HCT116 (cell line): ENCODE measurements around the gene RGS10.

Source experiments
- CBX3 ChIP-seq: IDR thresholded peaks from 2 replicates; pipeline ENCODE4 v1.6.1; 2012; ENCODE audit warnings: low read depth
- EGR1 ChIP-seq: IDR thresholded peaks from 2 replicates; pipeline ENCODE4 v1.6.1; 2012; ENCODE audit warnings: low read depth
- EZH2 ChIP-seq: fragments of 200-600 bp; sonication (generic); IDR thresholded peaks from 2 replicates; pipeline ENCODE4 v1.6.1; 2017; ENCODE audit warnings: antibody characterized with exemption, mixed run types
- EZH2phosphoT487 ChIP-seq: fragments of 200-600 bp; IDR thresholded peaks from 2 replicates; pipeline ENCODE4 v1.6.1; 2018; ENCODE audit warnings: antibody characterized with exemption, borderline replicate concordance
- MAX ChIP-seq: IDR thresholded peaks from 2 replicates; pipeline ENCODE4 v1.6.1; 2012
- POLR2A ChIP-seq: IDR thresholded peaks from 2 replicates; pipeline ENCODE4 v1.7.0; 2011; ENCODE audit warnings: borderline replicate concordance; ENCODE audit not compliant: insufficient read depth, insufficient read length; ENCODE audit errors: extremely low read depth
- POLR2AphosphoS5 ChIP-seq: IDR thresholded peaks from 2 replicates; pipeline ENCODE4 v1.6.1; 2011; ENCODE audit warnings: mild to moderate bottlenecking, low read depth, low read length, moderate library complexity
- RAD21 ChIP-seq: IDR thresholded peaks from 2 replicates; pipeline ENCODE4 v1.6.1; 2012; ENCODE audit warnings: low read depth, mild to moderate bottlenecking
- REST ChIP-seq: IDR thresholded peaks from 2 replicates; pipeline ENCODE4 v1.6.1; 2012; ENCODE audit warnings: low read depth
- YY1 ChIP-seq: IDR thresholded peaks from 2 replicates; pipeline ENCODE4 v1.6.1; 2011; ENCODE audit warnings: low read length, low read depth, moderate library complexity, mild to moderate bottlenecking; ENCODE audit not compliant: insufficient replicate concordance; ENCODE audit errors: extremely low read depth
- ZNF274 ChIP-seq: fragments of 200-500 bp; sonication (Bioruptor generic); IDR thresholded peaks from 2 replicates; pipeline ENCODE4 v1.6.1; 2014; ENCODE audit warnings: mild to moderate bottlenecking, low read depth, low read length, inconsistent platforms
- TF ChIP-seq, protein P1 (sequence below), 3 experiments: fragments of 200-600 bp in 1 of 3; sonication (generic) in 1 of 3; IDR thresholded peaks in 2 of 3; conservative IDR thresholded peaks in 1 of 3; 2 replicates each; pipeline ENCODE4 v1.5.1; 2012 to 2017; ENCODE audit warnings: low read depth in 2 of 3, low read length in 2 of 3, antibody characterized with exemption in 1 of 3, borderline replicate concordance in 1 of 3, control low read depth in 1 of 3, mild to moderate bottlenecking in 1 of 3, mixed read lengths in 1 of 3, mixed run types in 1 of 3, moderate library complexity in 1 of 3; ENCODE audit not compliant: insufficient read depth in 1 of 3
- TF ChIP-seq, protein P2 (sequence below): IDR thresholded peaks from 2 replicates; pipeline ENCODE4 v1.6.1; 2011; ENCODE audit warnings: mild to moderate bottlenecking, low read length, moderate library complexity; ENCODE audit not compliant: insufficient replicate concordance; ENCODE audit errors: extremely low read depth

DNA sequence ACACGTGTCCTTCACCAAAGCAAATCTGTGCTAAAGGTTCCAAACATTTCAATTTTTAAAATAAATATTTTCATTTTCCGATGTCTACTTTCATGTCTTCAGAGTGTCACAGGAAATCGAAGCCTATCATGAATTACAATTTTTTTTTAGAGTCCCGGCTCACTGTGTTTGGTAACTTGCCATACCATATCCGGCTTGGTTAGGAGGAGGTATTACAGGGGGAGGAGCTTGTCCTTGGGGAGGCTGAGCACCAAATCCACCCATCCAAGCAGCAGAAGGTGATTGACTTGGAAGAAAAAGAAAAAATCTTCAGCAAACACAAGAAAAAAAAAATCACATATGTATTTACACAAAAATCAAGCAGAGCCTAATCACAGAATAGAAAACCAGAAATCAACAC is 33.0 kb upstream of the RGS10 start:
- TF ChIP-seq RAD21, result no peak
- TF ChIP-seq MAX, result no peak
- no peak for TF ChIP-seq POLR2AphosphoS5
- TF ChIP-seq, protein P1, sequence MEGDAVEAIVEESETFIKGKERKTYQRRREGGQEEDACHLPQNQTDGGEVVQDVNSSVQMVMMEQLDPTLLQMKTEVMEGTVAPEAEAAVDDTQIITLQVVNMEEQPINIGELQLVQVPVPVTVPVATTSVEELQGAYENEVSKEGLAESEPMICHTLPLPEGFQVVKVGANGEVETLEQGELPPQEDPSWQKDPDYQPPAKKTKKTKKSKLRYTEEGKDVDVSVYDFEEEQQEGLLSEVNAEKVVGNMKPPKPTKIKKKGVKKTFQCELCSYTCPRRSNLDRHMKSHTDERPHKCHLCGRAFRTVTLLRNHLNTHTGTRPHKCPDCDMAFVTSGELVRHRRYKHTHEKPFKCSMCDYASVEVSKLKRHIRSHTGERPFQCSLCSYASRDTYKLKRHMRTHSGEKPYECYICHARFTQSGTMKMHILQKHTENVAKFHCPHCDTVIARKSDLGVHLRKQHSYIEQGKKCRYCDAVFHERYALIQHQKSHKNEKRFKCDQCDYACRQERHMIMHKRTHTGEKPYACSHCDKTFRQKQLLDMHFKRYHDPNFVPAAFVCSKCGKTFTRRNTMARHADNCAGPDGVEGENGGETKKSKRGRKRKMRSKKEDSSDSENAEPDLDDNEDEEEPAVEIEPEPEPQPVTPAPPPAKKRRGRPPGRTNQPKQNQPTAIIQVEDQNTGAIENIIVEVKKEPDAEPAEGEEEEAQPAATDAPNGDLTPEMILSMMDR (IDR thresholded peaks at IDR 0.05 in 2 of 3, conservative IDR thresholded peaks at IDR 0.05 in 1 of 3; ENCODE audit: borderline replicate concordance in 1 of 3, insufficient read depth in 1 of 3, low read depth in 2 of 3, low read length in 2 of 3), result no peak
- TF ChIP-seq EZH2phosphoT487, result no peak
- TF ChIP-seq EZH2, result no peak
- TF ChIP-seq POLR2A, result no peak
- TF ChIP-seq YY1, result no peak
- no peak for TF ChIP-seq EGR1
- no peak for TF ChIP-seq ZNF274
- TF ChIP-seq, protein P2, sequence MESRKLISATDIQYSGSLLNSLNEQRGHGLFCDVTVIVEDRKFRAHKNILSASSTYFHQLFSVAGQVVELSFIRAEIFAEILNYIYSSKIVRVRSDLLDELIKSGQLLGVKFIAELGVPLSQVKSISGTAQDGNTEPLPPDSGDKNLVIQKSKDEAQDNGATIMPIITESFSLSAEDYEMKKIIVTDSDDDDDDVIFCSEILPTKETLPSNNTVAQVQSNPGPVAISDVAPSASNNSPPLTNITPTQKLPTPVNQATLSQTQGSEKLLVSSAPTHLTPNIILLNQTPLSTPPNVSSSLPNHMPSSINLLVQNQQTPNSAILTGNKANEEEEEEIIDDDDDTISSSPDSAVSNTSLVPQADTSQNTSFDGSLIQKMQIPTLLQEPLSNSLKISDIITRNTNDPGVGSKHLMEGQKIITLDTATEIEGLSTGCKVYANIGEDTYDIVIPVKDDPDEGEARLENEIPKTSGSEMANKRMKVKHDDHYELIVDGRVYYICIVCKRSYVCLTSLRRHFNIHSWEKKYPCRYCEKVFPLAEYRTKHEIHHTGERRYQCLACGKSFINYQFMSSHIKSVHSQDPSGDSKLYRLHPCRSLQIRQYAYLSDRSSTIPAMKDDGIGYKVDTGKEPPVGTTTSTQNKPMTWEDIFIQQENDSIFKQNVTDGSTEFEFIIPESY, result no peak
- TF ChIP-seq REST, result no peak
- TF ChIP-seq CBX3, result no peak
